GM23338 (cell line): ENCODE results near the gene TP73.

Experiments
- EZH2 ChIP-seq: fragments of 200-600 bp; sonication (generic); IDR thresholded peaks from one replicate; pipeline ENCODE4 v1.8.0; 2017; ENCODE audit warnings: antibody characterized with exemption, mild to moderate bottlenecking, low read depth; ENCODE audit not compliant: unreplicated experiment
- POLR2AphosphoS5 ChIP-seq: IDR thresholded peaks from 2 replicates; pipeline ENCODE4 v1.6.1; 2016; ENCODE audit warnings: antibody characterized with exemption, low read depth
- TF ChIP-seq, protein P1 (sequence below), 2 experiments: fragments of 200-600 bp in 1 of 2; sonication (generic) in 1 of 2; conservative IDR thresholded peaks; 2 replicates each; pipeline versions ENCODE4 v1.5.1 to v1.6.1; 2016 to 2017; ENCODE audit warnings: antibody characterized with exemption in 2 of 2, low read depth in 2 of 2, mild to moderate bottlenecking in 2 of 2, moderate library complexity in 1 of 2

DNA sequence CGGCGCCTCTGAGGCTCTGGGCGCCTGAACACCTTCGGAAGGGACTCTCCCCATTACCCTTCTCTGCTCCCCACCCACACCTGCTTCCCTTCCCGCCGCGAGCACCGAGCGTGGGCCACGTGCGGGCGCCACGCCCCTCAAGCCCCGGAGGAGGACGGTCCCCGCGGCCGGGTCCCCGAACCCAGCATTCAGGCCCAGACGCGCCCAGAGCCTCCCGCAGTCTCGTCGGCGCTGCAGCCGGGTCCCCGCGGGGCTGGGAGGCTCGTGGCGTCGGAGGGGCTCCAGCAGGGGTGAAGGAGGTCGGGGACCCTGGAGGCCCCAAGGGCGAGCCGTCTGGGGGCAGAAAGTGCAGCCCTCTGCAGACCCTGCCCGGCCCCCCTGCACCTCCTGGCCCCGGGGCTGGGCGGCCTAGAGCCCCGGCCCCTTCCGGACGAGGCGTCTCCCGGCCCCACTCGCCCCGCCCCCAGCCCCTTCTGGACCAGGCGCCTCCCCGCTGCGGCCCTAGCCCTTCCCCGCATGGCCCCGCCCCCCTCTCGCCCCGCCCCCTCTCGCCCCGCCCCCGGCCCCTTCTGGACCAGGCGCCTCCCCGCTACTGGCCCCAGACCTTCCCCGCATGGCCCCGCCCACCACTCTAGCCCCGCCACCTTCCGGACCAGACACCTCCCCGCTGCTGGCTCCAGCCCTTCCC lies 119.9 kb downstream of the TP73 start:
- TF ChIP-seq POLR2AphosphoS5: peak; percentile 59
- TF ChIP-seq, protein P1, sequence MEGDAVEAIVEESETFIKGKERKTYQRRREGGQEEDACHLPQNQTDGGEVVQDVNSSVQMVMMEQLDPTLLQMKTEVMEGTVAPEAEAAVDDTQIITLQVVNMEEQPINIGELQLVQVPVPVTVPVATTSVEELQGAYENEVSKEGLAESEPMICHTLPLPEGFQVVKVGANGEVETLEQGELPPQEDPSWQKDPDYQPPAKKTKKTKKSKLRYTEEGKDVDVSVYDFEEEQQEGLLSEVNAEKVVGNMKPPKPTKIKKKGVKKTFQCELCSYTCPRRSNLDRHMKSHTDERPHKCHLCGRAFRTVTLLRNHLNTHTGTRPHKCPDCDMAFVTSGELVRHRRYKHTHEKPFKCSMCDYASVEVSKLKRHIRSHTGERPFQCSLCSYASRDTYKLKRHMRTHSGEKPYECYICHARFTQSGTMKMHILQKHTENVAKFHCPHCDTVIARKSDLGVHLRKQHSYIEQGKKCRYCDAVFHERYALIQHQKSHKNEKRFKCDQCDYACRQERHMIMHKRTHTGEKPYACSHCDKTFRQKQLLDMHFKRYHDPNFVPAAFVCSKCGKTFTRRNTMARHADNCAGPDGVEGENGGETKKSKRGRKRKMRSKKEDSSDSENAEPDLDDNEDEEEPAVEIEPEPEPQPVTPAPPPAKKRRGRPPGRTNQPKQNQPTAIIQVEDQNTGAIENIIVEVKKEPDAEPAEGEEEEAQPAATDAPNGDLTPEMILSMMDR (conservative IDR thresholded peaks at IDR 0.05; ENCODE audit: low read depth in 2 of 2): no peak
- no peak for TF ChIP-seq EZH2
